CD14-positive monocyte (primary cell): ENCODE data around the gene FBXL20. TPM values are rescaled to one million over a fixed set of nuclear protein-coding genes. Genes with fewer than 3 reads are reported as not detected.
A peak's percentile ranks its signal among the peaks of the same experiment; 100 is the strongest.

Experiments
- DNase-seq, 3 donors: peaks; one replicate each; pipeline ENCODE4 v3.0.0-alpha.2; 2011 to 2022
- H2AFZ ChIP-seq: 2 replicates; pipeline ENCODE4 v1.6.0; 2012; ENCODE audit warnings: mild to moderate bottlenecking, low read depth, low read length, inconsistent platforms; ENCODE audit not compliant: insufficient read depth, poor library complexity, severe bottlenecking
- H3K27ac ChIP-seq, 2 donors: 1 replicate in 1 of 2; 2 replicates in 1 of 2; pipeline ENCODE4 v1.5.1; 2012 to 2013; ENCODE audit warnings: low read length in 2 of 2, control low read depth in 1 of 2, inconsistent platforms in 1 of 2, low read depth in 1 of 2, mild to moderate bottlenecking in 1 of 2
- H3K27me3 ChIP-seq, 2 donors: one replicate each; pipeline versions ENCODE4 v1.6.0 to v1.6.1; 2011 to 2013; ENCODE audit warnings: low read length in 2 of 2; ENCODE audit not compliant: control insufficient read depth in 2 of 2, insufficient read depth in 2 of 2
- H3K36me3 ChIP-seq, 2 donors: replicated peaks in 1 of 2; 1 replicate in 1 of 2; 2 replicates in 1 of 2; pipeline versions ENCODE4 v1.5.1 to v1.6.1; 2012 to 2013; ENCODE audit warnings: low read length in 2 of 2, control low read depth in 1 of 2, inconsistent platforms in 1 of 2, mild to moderate bottlenecking in 1 of 2; ENCODE audit not compliant: insufficient read depth in 2 of 2, control insufficient read depth in 1 of 2
- H3K4me1 ChIP-seq, 2 donors: 1 replicate in 1 of 2; 2 replicates in 1 of 2; pipeline versions ENCODE4 v1.5.1 to v1.6.1; 2012 to 2013; ENCODE audit warnings: low read length in 2 of 2, control low read depth in 1 of 2, inconsistent platforms in 1 of 2, mild to moderate bottlenecking in 1 of 2, moderate library complexity in 1 of 2; ENCODE audit not compliant: insufficient read depth in 2 of 2, control insufficient read depth in 1 of 2
- H3K4me2 ChIP-seq: replicated peaks from 2 replicates; pipeline ENCODE3; 2012; ENCODE audit warnings: low read length, moderate library complexity, mild to moderate bottlenecking; ENCODE audit not compliant: poor library complexity, severe bottlenecking; ENCODE audit errors: extremely low read depth
- H3K4me3 ChIP-seq, 3 experiments: fragments of 200-600 bp in 1 of 3; sonication (generic) in 1 of 3; replicated peaks in 1 of 3; 1 replicate in 2 of 3; 2 replicates in 1 of 3; pipeline ENCODE4 v1.5.1; 2011 to 2013; ENCODE audit warnings: low read length in 3 of 3, mild to moderate bottlenecking in 3 of 3, control low read depth in 2 of 3, low read depth in 2 of 3, inconsistent platforms in 1 of 3, moderate library complexity in 1 of 3
- H3K79me2 ChIP-seq: 2 replicates; pipeline ENCODE4 v1.6.0; 2012; ENCODE audit warnings: mild to moderate bottlenecking, control low read depth, inconsistent platforms, low read length, moderate library complexity; ENCODE audit not compliant: insufficient read depth
- H3K9ac ChIP-seq: 2 replicates; pipeline ENCODE4 v1.6.0; 2017; ENCODE audit warnings: low read length, mild to moderate bottlenecking; ENCODE audit not compliant: insufficient read depth, poor library complexity, severe bottlenecking
- H3K9me3 ChIP-seq, 2 donors: replicated peaks in 1 of 2; 1 replicate in 1 of 2; 2 replicates in 1 of 2; pipeline versions ENCODE4 v1.5.1 to v1.6.1; 2012 to 2013; ENCODE audit warnings: low read length in 2 of 2, control low read depth in 1 of 2; ENCODE audit not compliant: control insufficient read depth in 1 of 2, insufficient read depth in 1 of 2
- H4K20me1 ChIP-seq: 2 replicates; pipeline ENCODE4 v1.6.0; 2012; ENCODE audit warnings: mild to moderate bottlenecking, low read length, control low read depth, moderate library complexity; ENCODE audit not compliant: insufficient read depth
- H3K27ac Mint-ChIP-seq, 7 donors: one replicate each; pipeline ENCODE4 v1.8.0; 2020; ENCODE audit warnings: mild to moderate bottlenecking in 7 of 7, mixed read lengths in 7 of 7, moderate library complexity in 6 of 7, inconsistent platforms in 2 of 7
- H3K27me3 Mint-ChIP-seq, 3 donors: one replicate each; pipeline ENCODE4 v1.8.0; 2021 to 2022; ENCODE audit warnings: low read depth in 3 of 3, mild to moderate bottlenecking in 3 of 3, mixed read lengths in 3 of 3, moderate library complexity in 3 of 3, inconsistent platforms in 1 of 3
- H3K36me3 Mint-ChIP-seq, 2 donors: one replicate each; pipeline ENCODE4 v1.8.0; 2020; ENCODE audit warnings: mixed read lengths in 2 of 2, inconsistent platforms in 1 of 2, mild to moderate bottlenecking in 1 of 2
- H3K4me1 Mint-ChIP-seq: one replicate; pipeline ENCODE4 v1.8.0; 2020; ENCODE audit warnings: mild to moderate bottlenecking, mixed read lengths
- H3K4me3 Mint-ChIP-seq, 2 donors: one replicate each; pipeline ENCODE4 v1.8.0; 2020; ENCODE audit warnings: mild to moderate bottlenecking in 2 of 2, mixed read lengths in 2 of 2, moderate library complexity in 1 of 2
- H3K9me3 Mint-ChIP-seq, 7 donors: one replicate each; pipeline ENCODE4 v1.8.0; 2020 to 2022; ENCODE audit warnings: mixed read lengths in 7 of 7, mild to moderate bottlenecking in 6 of 7, moderate library complexity in 6 of 7, inconsistent platforms in 2 of 7
- WGBS: methylation state at CpG from one replicate; pipeline ENCODE4 v1.1.5; 2013; ENCODE audit warnings: missing lambda C conversion rate; ENCODE audit not compliant: insufficient coverage; 5-methylcytosine and 5-hydroxymethylcytosine counted together
- intact Hi-C, 2 donors: fragments of 100-400 bp; cut with micrococcal nuclease; formaldehyde crosslinking; loops; one replicate each; pipeline versions ENCODE4 v1.15.0 to v1.15.1; 2023
- polyA plus RNA-seq, 3 donors: library from polyadenylated mRNA; depleted of rRNA in 1 of 3; unstranded in 2 of 3; stranded (reverse) in 1 of 3; fragments of 300-500 nt in 2 of 3; fragments of >200 nt in 1 of 3; fragmentation: Illumina TruSeq in 2 of 3; gene quantifications; 1 replicate in 2 of 3; 2 replicates in 1 of 3; pipeline ENCODE4 v1.2.3, GENCODE V29; 2012 to 2021
- TF ChIP-seq, protein P1 (sequence below): fragments of 200-600 bp; IDR thresholded peaks from one replicate; pipeline ENCODE4 v1.8.0; 2022; ENCODE audit warnings: antibody characterized with exemption, mild to moderate bottlenecking

Gene FBXL20
- polyA plus RNA-seq, 3 donors: 4.0 to 7.7 (median 4.7) TPM

- H2AFZ ChIP-seq: no peak overlapping the region
- intact Hi-C loops: loop anchor here (10.0 kb wide), 3 partner anchors 74 to 244 kb away; partner anchors contain the start of gene ARL5C (in 1 of the 2)
- no peaks in the 10 kb centered on the region for H3K79me2 ChIP-seq
- H3K36me3 ChIP-seq: no peaks in the 10 kb centered on the region
- peaks cover 0 to 9% of the 10 kb centered on the region in 2 donors for H3K27me3 ChIP-seq
- H3K9ac ChIP-seq: peak overlapping the region; percentile 8
- H3K27ac Mint-ChIP-seq: peak overlapping the region in 4 of 7 donors; percentile 26 to 77 (median 58)
- TF ChIP-seq, protein P1, sequence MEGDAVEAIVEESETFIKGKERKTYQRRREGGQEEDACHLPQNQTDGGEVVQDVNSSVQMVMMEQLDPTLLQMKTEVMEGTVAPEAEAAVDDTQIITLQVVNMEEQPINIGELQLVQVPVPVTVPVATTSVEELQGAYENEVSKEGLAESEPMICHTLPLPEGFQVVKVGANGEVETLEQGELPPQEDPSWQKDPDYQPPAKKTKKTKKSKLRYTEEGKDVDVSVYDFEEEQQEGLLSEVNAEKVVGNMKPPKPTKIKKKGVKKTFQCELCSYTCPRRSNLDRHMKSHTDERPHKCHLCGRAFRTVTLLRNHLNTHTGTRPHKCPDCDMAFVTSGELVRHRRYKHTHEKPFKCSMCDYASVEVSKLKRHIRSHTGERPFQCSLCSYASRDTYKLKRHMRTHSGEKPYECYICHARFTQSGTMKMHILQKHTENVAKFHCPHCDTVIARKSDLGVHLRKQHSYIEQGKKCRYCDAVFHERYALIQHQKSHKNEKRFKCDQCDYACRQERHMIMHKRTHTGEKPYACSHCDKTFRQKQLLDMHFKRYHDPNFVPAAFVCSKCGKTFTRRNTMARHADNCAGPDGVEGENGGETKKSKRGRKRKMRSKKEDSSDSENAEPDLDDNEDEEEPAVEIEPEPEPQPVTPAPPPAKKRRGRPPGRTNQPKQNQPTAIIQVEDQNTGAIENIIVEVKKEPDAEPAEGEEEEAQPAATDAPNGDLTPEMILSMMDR: no peak
- no peaks in the 10 kb centered on the region for H4K20me1 ChIP-seq
- H3K4me3 Mint-ChIP-seq: peak overlapping the region in 1 of 2 donors; percentile 63
- no peaks in the 10 kb centered on the region for H3K9me3 Mint-ChIP-seq
- H3K9me3 ChIP-seq: no peaks in the 10 kb centered on the region
- DNase-seq: peak; percentile 57 to 75 (median 65)
- no peak overlapping the region for H3K4me3 ChIP-seq
- peaks cover 18% of the 10 kb centered on the region for H3K4me1 Mint-ChIP-seq
- peaks cover 8 to 21% (median 17%) of the 10 kb centered on the region in 3 donors for H3K27me3 Mint-ChIP-seq
- no peaks in the 10 kb centered on the region for H3K36me3 Mint-ChIP-seq
- H3K4me1 ChIP-seq: peaks cover 5 to 9% of the 10 kb centered on the region in 2 donors
- 11% methylated on average over 10 of the region's 15 CpGs for WGBS
- H3K4me2 ChIP-seq: peak overlapping the region; percentile 39
- no peak overlapping the region for H3K27ac ChIP-seq
These were observed 163.0 kb downstream of the FBXL20 start for GRCh38 chr17:39238311-39238972.

DNA sequence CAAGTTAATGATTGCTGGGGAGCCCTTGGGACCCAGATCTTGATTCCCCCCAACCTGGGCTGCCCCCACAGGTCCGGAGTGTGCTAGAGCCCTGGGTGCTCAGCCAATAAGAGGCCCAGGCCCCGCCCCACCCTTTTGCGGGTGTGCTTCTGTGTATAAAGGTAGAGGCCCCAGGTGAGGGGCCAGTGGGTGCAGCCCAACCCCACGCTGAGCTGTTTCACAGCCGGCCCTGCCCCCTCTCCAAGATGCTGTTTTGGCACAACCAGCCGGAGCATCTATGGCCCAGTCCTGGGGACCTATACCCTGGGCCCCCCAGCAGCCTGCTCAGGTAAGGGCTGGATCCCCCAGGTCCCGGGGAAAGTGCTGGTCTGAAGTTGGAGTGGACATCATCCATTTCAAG is 163.8 kb downstream of the FBXL20 start:
- Histone ChIP-seq H3K9me3 (no peaks in the 10 kb centered on the region), H3K4me2 (no peak overlapping the region), H3K36me3 (no peaks in the 10 kb centered on the region), H3K79me2 (no peaks in the 10 kb centered on the region), H2AFZ (no peak overlapping the region), H4K20me1 (no peaks in the 10 kb centered on the region), H3K27me3 (peaks cover 0 to 9% of the 10 kb centered on the region in 2 donors), H3K27ac (no peak overlapping the region), H3K4me3 (no peak overlapping the region), H3K4me1 (peaks cover 5 to 9% of the 10 kb centered on the region in 2 donors), H3K9ac (no peak overlapping the region)
- no CpG with 5 or more reads among the region's 7 CpGs for WGBS
- H3K9me3 Mint-ChIP-seq: no peaks in the 10 kb centered on the region
- no peak overlapping the region for H3K27ac Mint-ChIP-seq
- intact Hi-C loops: loop anchor here (10.0 kb wide), 3 partner anchors 73 to 243 kb away; partner anchors contain the start of gene ARL5C (in 1 of the 2)
- H3K4me1 Mint-ChIP-seq: peaks cover 18% of the 10 kb centered on the region
- DNase-seq: no peak
- H3K4me3 Mint-ChIP-seq: no peak overlapping the region
- H3K27me3 Mint-ChIP-seq: peaks cover 4 to 25% (median 19%) of the 10 kb centered on the region in 3 donors
- TF ChIP-seq, protein P1: no peak
- no peaks in the 10 kb centered on the region for H3K36me3 Mint-ChIP-seq
